ENCODE measurements around the gene GLRX.

- TF ChIP-seq, protein P1, sequence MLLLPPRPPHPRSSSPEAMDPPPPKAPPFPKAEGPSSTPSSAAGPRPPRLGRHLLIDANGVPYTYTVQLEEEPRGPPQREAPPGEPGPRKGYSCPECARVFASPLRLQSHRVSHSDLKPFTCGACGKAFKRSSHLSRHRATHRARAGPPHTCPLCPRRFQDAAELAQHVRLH (CRISPR knock-in tag; IDR thresholded peaks at IDR 0.05; ENCODE audit: borderline replicate concordance, low read depth): no peak
- TF ChIP-seq, protein P2, sequence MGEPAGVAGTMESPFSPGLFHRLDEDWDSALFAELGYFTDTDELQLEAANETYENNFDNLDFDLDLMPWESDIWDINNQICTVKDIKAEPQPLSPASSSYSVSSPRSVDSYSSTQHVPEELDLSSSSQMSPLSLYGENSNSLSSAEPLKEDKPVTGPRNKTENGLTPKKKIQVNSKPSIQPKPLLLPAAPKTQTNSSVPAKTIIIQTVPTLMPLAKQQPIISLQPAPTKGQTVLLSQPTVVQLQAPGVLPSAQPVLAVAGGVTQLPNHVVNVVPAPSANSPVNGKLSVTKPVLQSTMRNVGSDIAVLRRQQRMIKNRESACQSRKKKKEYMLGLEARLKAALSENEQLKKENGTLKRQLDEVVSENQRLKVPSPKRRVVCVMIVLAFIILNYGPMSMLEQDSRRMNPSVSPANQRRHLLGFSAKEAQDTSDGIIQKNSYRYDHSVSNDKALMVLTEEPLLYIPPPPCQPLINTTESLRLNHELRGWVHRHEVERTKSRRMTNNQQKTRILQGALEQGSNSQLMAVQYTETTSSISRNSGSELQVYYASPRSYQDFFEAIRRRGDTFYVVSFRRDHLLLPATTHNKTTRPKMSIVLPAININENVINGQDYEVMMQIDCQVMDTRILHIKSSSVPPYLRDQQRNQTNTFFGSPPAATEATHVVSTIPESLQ (CRISPR knock-in tag; conservative IDR thresholded peaks at IDR 0.05): no peak
- TF ChIP-seq SMC3 (IDR thresholded peaks at IDR 0.05; ENCODE audit: low read length) (no peak), YY1 (IDR thresholded peaks at IDR 0.05; ENCODE audit: insufficient read depth, insufficient replicate concordance, low read depth, low read length) (no peak), CTCF (CRISPR knock-in tag; IDR thresholded peaks at IDR 0.05) (no peak), RAD51 (IDR thresholded peaks at IDR 0.05; ENCODE audit: borderline replicate concordance) (no peak), TBX2 (CRISPR knock-in tag; IDR thresholded peaks at IDR 0.05; ENCODE audit: borderline replicate concordance) (no peak), ZNF629 (CRISPR knock-in tag; conservative IDR thresholded peaks at IDR 0.05) (no peak)
Observed at GRCh38 chr5:95810305-95811125, 12.0 kb downstream of the GLRX start.

Data from HepG2 (cell line).